Kidney capillary endothelial cell (primary cell): ENCODE results near the gene CFAP251.

ENCODE experiments used
- DNase-seq: peaks from one replicate; pipeline ENCODE4 v3.0.0-alpha.2; 2018; ENCODE audit warnings: low spot score

The CFAP251 gene

GRCh38 chr12:121943926-121944325, 25.5 kb downstream of the CFAP251 start:
- DNase-seq = no peak

- DNase-seq = no peak
Observed at GRCh38 chr12:121946313-121947025, 28.1 kb downstream of the CFAP251 start.

- no peak for DNase-seq
Observed at GRCh38 chr12:121947981-121948380, 29.6 kb downstream of the CFAP251 start.

GRCh38 chr12:121949648-121950397, 31.4 kb downstream of the CFAP251 start:
- no peak for DNase-seq

GRCh38 chr12:121953117-121953692, 34.8 kb downstream of the CFAP251 start:
- DNase-seq = no peak

- DNase-seq = no peak
Observed at GRCh38 chr12:121953695-121954094, 35.3 kb downstream of the CFAP251 start.

GRCh38 chr12:121955258-121956237, 37.2 kb downstream of the CFAP251 start:
- no peak for DNase-seq

- no peak for DNase-seq
Observed at GRCh38 chr12:121957861-121958515, 39.6 kb downstream of the CFAP251 start.

- no peak for DNase-seq
Observed at GRCh38 chr12:121958541-121959240, 40.3 kb downstream of the CFAP251 start.

GRCh38 chr12:121960541-121960940, 42.1 kb downstream of the CFAP251 start:
- DNase-seq = no peak

GRCh38 chr12:121961195-121961879, 42.9 kb downstream of the CFAP251 start:
- no peak for DNase-seq

GRCh38 chr12:121963341-121964018, 45.1 kb downstream of the CFAP251 start:
- no peak for DNase-seq

- DNase-seq = peak; percentile 15
Observed at GRCh38 chr12:121964813-121965643, 46.6 kb downstream of the CFAP251 start.

- DNase-seq = no peak
Observed at GRCh38 chr12:121966959-121967358, 48.6 kb downstream of the CFAP251 start.

GRCh38 chr12:121968876-121969275, 50.5 kb downstream of the CFAP251 start:
- DNase-seq = no peak

GRCh38 chr12:121969726-121970125, 51.3 kb downstream of the CFAP251 start:
- no peak for DNase-seq

- no peak for DNase-seq
Observed at GRCh38 chr12:121970581-121971300, 52.3 kb downstream of the CFAP251 start.
